Measurements from ENCODE around the gene FBXW4. TPM values are rescaled to one million over a fixed set of nuclear protein-coding genes. Genes with fewer than 3 reads are reported as not detected.

The FBXW4 gene
- total and polyA plus RNA-seq, 8 donors: 36.6 to 95.3 (median 42.6) TPM

GRCh38 chr10:101577121-101577871 is 117.7 kb downstream of the FBXW4 start:
- peaks cover 0 to 13% (median 7%) of the 10 kb centered on the region in 4 donors for H3K9me3 ChIP-seq
- no peaks in the 10 kb centered on the region for H3K4me1 ChIP-seq
- WGBS, 5 donors: 82 to 93% (median 90%) methylated on average over 6 to 7 of the region's 7 CpGs
- H3K4me3 ChIP-seq: no peak overlapping the region
- no peak for DNase-seq
- no peaks in the 10 kb centered on the region for H3K27me3 ChIP-seq
- H3K27ac ChIP-seq: no peak overlapping the region
- H3K36me3 ChIP-seq: peaks cover 19 to 69% (median 54%) of the 10 kb centered on the region in 4 donors
- intact Hi-C loops (cut with DNase I; ENCODE audit: low total_unique reads): no loop called here
- no peak for TF ChIP-seq POLR2AphosphoS5 (IDR thresholded peaks at IDR 0.05)

DNA sequence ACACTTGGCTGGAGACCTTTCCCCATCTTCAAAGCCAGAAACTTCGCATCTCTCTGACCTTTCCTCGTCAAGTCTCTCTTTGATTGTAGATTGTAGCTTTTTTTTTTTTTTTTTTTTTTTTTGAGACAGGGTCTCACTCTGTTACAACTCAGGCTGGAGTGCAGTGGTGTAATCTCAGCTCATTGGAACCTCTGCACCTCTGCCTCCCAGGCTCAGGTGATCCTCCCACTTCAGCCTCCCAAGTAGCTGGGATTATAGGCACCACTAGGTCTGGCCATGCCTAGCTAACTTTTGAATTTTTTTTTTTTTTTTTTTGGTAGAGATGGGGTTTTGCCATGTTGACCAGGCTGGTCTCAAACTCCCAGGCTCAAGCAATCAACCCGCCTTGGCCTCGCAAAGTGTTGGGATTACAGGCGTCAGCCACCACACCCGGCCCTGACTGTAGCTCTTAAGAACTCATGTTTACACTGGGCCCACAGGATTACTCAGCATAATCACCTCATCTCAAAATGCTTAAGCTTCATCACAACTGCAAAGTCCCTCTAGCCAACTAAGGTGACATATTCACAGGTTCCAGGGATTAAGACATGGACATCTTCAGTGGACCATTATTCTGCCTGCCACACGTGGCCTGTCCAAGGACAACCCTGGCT is 118.6 kb downstream of the FBXW4 start:
- peaks cover 0 to 13% (median 7%) of the 10 kb centered on the region in 4 donors for H3K9me3 ChIP-seq
- H3K27me3 ChIP-seq: peaks cover 0 to under 1% (median 0%) of the 10 kb centered on the region in 3 donors
- TF ChIP-seq POLR2AphosphoS5 (IDR thresholded peaks at IDR 0.05): no peak
- no peak for TF ChIP-seq POLR2A (IDR thresholded peaks at IDR 0.05)
- TF ChIP-seq CTCF (IDR thresholded peaks at IDR 0.05): no peak
- no peak for TF ChIP-seq EP300 (IDR thresholded peaks at IDR 0.05)
- peaks cover 15 to 59% (median 45%) of the 10 kb centered on the region in 4 donors for H3K36me3 ChIP-seq
- no peak overlapping the region for H3K27ac ChIP-seq
- intact Hi-C loops (cut with DNase I; ENCODE audit: low total_unique reads): no loop called here
- no peak overlapping the region for H3K4me3 ChIP-seq
- 78 to 91% (median 82%) methylated on average over 7 of the region's 7 CpGs for WGBS, 5 donors
- no peaks in the 10 kb centered on the region for H3K4me1 ChIP-seq
- DNase-seq: no peak

DNA sequence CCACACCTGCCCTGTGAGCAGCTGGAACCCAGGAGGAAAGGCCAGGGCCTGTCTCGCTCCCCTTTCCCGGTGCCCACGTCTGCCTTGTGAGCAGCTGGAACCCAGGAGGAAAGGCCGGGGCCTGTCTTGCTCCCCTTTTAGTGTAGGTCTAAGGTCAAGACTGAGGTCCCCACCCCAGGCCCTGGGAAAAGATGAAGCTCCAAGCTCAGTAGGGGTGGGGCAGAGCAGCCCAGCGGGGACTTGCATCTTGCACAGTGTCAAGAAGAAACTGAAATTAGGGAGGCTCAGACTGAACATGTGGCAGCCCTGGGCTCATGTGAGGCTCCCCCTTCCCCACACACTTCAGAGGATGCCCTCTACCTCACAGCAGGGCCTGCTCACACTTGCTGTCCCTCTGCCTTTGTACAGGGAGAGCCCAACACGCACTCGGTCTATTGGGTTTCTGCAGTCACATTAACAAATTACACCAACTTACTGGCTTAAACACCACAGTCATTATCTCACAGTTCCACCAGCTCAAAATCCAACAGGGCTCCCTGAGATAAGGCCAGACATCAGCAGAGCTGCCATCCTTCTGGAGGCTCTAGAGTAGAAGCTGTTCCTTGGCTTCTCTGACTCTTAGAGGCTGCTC is 119.3 kb downstream of the FBXW4 start:
- Histone ChIP-seq H3K27me3 (peaks cover 0 to 7% (median 0%) of the 10 kb centered on the region in 3 donors), H3K4me3 (no peak overlapping the region), H3K36me3 (peaks cover 15 to 53% (median 39%) of the 10 kb centered on the region in 4 donors), H3K9me3 (peaks cover 0 to 13% (median 7%) of the 10 kb centered on the region in 4 donors), H3K27ac (no peak overlapping the region), H3K4me1 (peaks cover 2 to 6% (median 5%) of the 10 kb centered on the region in 4 donors)
- intact Hi-C loops (cut with DNase I; ENCODE audit: low total_unique reads): no loop called here
- no peak for TF ChIP-seq CTCF (IDR thresholded peaks at IDR 0.05)
- 85 to 90% (median 86%) methylated on average over 7 of the region's 7 CpGs for whole genome bisulfite sequencing, 5 donors
- DNase-seq: no peak

DNA sequence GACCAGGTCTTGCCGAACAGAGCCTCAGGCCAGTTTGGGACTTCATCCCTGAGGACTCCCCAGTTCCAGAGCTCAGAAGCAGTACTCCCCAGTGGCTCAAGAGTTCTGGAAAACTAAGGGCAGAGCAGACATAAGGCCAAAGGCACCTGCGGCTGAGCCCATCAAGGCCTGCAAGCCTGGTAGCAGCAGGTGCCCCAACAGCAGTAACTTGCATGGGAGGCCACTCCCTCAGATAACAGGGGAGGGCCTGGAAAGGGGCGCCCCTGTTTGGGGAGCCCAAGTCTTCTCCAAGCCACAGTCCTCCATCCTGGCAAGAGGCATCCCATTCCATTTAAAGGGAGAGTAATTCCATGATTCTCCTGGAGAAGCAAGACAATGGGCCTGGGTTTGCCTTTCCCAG is 119.9 kb downstream of the FBXW4 start:
- Histone ChIP-seq H3K9me3 (peaks cover 0 to 13% (median 7%) of the 10 kb centered on the region in 4 donors), H3K36me3 (peaks cover 15 to 47% (median 33%) of the 10 kb centered on the region in 4 donors), H3K27me3 (peaks cover 0 to 9% (median under 1%) of the 10 kb centered on the region in 3 donors), H3K4me3 (no peak overlapping the region), H3K4me1 (peaks cover 9 to 12% (median 11%) of the 10 kb centered on the region in 4 donors), H3K27ac (no peak overlapping the region)
- DNase-seq: no peak
- intact Hi-C loops (cut with DNase I; ENCODE audit: low total_unique reads): no loop called here
- WGBS, 5 donors: 74 to 100% (median 81%) methylated on average over 1 to 3 of the region's 3 CpGs
- TF ChIP-seq POLR2A (IDR thresholded peaks at IDR 0.05): no peak
- no peak for TF ChIP-seq POLR2AphosphoS5 (IDR thresholded peaks at IDR 0.05)
- no peak for TF ChIP-seq EP300 (IDR thresholded peaks at IDR 0.05)
- no peak for TF ChIP-seq CTCF (IDR thresholded peaks at IDR 0.05)

Measured in stomach (tissue), 9 donors.